ENCODE results near the gene CACHD1.
"Not testable (repeated sequence)": the region's sequence is repeated elsewhere in the genome, so short reads cannot be mapped to it uniquely, and the experiment has no call there.

The CACHD1 gene

GRCh38 chr1:64498325-64498724 lies 28.4 kb downstream of the CACHD1 start:
- no peak for DNase-seq

DNA sequence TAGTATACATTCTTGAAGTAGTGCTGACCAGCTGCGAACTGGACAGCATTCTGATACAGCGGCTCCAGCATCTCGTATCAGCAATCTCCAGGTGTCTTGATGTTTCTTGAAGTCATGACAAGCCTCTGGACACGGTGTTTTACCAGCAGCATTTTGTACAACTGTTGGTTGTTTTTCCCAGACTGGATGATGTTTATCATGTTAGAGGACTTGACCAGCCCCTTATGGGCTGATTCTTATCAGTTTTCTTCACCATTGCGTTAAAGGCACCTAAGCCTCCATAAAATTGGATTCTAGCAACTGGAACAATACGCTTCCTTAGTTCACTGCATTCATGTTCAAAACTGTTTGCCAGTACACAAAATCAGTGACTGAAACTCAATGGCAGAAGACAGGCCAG lies 29.1 kb downstream of the CACHD1 start:
- DNase-seq: no peak

DNA sequence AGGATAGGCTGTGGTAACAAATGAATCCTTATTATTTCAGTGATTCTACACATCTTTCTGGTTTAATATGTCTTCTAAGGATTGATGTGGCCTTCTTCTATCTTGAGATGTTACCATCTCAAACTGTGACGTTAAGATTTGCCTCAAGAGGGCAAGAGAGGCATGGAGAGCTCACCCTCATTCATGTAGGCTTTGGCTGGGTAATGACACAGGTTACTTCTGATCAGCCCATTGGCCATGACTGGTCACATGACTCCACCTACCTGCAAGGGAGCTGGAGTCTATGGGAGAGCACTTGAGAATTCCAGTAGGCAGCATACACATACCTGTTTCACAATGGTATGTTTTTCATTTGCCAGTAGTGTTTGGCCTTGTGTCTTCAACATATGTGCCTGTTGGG lies 30.0 kb downstream of the CACHD1 start:
- DNase-seq: no peak

GRCh38 chr1:64502083-64502482 lies 32.2 kb downstream of the CACHD1 start:
- no peak for DNase-seq

DNA sequence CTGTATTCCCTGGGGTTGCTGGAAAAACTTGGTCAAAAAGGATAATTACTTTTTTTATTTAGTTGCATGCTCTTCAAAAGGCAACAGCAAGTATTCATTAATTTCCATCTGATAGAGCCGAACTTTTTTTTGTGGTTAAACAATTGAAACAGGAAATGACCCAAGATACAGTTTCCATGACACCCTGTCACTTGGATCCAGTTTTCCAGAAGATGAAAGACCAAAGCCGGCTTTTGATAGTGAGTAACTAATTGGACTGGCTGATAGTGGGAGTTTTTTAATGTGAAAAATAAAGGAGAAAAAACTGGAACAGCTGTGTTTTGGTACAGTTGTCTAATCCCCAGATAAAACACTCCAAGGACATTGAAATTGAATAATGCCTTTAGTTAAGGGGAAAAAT lies 33.0 kb downstream of the CACHD1 start:
- DNase-seq: no peak

- DNase-seq: peak; percentile 20 to 36
Observed at GRCh38 chr1:64505232-64505943, 35.5 kb downstream of the CACHD1 start.

- DNase-seq: no peak
Observed at GRCh38 chr1:64505944-64506655, 36.2 kb downstream of the CACHD1 start.

DNA sequence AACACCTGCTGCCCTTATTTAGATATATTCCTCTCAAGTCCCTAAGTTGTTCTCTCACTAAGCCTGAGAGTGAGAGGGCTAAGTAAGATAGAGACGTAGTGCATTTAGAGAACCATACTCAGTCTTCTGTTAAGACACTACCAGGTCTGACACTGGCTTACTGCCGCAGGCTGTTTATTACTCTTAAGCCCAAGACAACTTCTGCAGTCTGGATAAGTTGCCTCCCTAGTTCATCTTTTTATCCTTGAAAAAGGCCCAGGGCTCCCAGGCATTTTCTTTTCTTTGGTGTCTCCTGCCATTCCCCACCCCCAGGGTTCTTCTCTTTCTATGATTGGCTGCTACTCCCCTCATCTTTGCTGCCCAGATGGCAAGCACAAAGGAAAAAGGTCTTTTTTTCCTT lies 38.7 kb downstream of the CACHD1 start:
- DNase-seq: no peak

- no peak for DNase-seq
Observed at GRCh38 chr1:64511044-64511443, 41.1 kb downstream of the CACHD1 start.

- DNase-seq: not testable (repeated sequence)
Observed at GRCh38 chr1:64512206-64512605, 42.3 kb downstream of the CACHD1 start.

DNA sequence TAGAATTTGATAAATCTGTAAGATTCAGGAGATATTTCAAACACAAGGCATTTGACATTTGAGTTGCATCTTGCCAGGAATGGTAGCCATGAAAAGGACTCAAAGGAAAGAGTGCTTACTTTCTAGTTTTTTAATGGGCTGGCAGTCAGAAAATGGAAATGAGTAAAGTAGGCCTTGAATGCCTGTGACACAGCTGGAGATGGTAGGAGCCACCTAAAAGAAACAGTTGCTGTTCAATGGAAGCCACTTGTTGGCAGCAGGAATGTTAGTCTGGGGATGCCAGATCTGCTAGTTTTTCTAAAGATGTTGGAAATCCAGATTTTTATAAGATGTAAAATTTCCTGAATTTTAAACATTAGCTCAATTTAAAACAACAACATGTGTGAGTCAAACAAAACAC lies 43.6 kb downstream of the CACHD1 start:
- DNase-seq: no peak

DNA sequence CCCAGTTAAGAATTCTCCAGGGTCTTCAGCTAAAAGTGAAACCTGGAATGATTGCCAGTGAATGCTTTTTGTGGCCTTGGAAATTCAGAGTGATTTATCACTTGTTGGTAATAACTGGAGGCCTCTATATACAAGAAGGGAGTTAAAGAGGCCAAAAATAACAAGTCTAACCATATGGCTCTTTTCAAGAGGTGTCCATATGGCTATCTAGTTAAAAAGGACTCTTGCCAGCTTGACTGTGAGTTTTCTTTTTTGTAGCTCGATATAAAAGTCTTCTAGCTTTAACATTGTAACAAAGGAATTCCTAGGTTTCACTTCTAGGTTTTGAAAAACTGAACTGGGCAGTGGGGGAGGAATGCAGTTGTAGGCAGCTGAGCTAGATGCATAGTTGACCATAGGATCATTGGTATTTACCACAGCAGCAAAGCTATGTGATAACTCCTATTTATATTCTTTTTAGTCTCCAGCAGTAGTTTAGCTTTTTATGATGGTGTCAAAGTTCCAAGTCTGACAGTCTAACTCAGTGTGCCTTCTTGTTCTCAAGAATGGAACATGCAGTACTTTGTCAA lies 44.4 kb downstream of the CACHD1 start:
- no peak for DNase-seq

DNA sequence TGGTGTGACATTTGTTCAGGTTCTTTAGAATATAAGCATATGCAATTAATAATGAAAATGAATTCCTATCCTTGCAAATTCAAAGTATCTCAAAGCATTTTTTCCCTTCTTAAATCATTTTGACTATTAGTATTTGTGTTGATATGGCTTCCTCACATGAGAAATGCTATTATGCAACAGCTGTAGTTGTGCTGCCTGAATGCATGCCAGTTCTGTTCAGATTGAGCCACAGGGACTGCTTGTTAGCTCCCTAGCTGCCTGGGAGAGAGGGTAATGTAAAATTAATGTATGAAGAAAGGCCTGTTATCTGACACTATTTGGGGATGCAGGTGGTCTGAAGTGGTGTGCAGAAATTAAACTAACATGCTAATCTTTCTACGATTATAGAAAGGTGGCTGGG lies 45.5 kb downstream of the CACHD1 start:
- no peak for DNase-seq

DNA sequence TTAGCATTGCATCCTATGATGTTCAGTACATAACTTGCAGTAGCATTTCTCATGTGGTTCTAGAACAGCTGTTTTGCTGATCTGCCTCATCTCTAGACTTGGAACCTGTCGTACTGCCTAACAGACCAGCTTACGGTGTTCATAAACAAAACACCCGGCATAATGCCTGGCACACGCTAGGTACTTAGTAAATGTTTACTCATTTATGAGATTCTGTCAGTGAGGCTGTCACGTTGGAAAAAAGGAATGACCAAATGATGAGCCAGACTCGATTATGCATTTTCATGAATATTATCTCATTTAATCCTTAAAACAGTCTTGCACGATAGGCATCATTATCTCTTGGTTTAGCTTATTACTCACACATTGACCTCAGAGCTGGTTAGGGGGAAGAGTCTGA lies 46.4 kb downstream of the CACHD1 start:
- no peak for DNase-seq

GRCh38 chr1:64516803-64517568 lies 47.1 kb downstream of the CACHD1 start:
- no peak for DNase-seq

- no peak for DNase-seq
Observed at GRCh38 chr1:64517640-64518039, 47.7 kb downstream of the CACHD1 start.

- DNase-seq: no peak
Observed at GRCh38 chr1:64518692-64519481, 49.0 kb downstream of the CACHD1 start.

GRCh38 chr1:64519901-64520300 lies 50.0 kb downstream of the CACHD1 start:
- no peak for DNase-seq

GRCh38 chr1:64522740-64523139 lies 52.8 kb downstream of the CACHD1 start:
- no peak for DNase-seq

- no peak for DNase-seq
Observed at GRCh38 chr1:64523413-64524337, 53.7 kb downstream of the CACHD1 start.

DNA sequence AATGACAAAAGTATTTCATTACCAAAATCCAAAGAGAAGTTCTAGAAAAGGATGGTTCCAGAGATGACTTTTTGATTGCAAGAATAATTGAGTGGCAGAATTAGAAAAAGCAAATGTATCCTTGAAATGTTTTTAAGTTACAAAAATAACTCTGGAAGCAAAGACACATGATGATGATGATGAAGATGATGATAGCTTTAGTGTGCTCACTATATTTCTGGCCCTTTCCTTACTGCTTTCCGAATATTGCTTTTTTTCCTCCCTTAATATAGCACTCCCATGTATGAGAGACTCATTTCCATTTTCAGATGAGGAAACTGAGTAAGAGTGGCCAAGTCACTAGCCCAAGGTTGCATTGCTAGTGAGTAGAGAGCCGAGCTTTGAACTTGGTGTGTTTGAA lies 54.7 kb downstream of the CACHD1 start:
- DNase-seq: no peak

Data from stimulated activated CD4-positive, alpha-beta T cell treated with anti-CD3 and anti-CD28 coated beads, Interleukin-2, amount 100 ng/mL, for 48 hours (primary cell).